Measurements from ENCODE around the gene CTBP1.

- TF ChIP-seq FOXM1 (IDR thresholded peaks at IDR 0.05; ENCODE audit: borderline replicate concordance, low read depth): no peak
- TF ChIP-seq REST (IDR thresholded peaks at IDR 0.05; ENCODE audit: low read depth): no peak
- no peak for TF ChIP-seq MAX (IDR thresholded peaks at IDR 0.05)
- no peak for TF ChIP-seq EP300 (IDR thresholded peaks at IDR 0.05; ENCODE audit: borderline replicate concordance)
- TF ChIP-seq NFIC (IDR thresholded peaks at IDR 0.05): no peak
- no peak for TF ChIP-seq RAD21 (IDR thresholded peaks at IDR 0.05; ENCODE audit: low read depth)
- no peak for TF ChIP-seq TCF12 (IDR thresholded peaks at IDR 0.05; ENCODE audit: low read depth)
- no peak for TF ChIP-seq YY1 (IDR thresholded peaks at IDR 0.05; ENCODE audit: low read depth)
- TF ChIP-seq EGR1 (IDR thresholded peaks at IDR 0.05): no peak
- TF ChIP-seq, protein P1, sequence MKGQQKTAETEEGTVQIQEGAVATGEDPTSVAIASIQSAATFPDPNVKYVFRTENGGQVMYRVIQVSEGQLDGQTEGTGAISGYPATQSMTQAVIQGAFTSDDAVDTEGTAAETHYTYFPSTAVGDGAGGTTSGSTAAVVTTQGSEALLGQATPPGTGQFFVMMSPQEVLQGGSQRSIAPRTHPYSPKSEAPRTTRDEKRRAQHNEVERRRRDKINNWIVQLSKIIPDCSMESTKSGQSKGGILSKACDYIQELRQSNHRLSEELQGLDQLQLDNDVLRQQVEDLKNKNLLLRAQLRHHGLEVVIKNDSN (IDR thresholded peaks at IDR 0.05): no peak
- no peak for TF ChIP-seq CEBPB (IDR thresholded peaks at IDR 0.05)
- no peak for TF ChIP-seq TEAD4 (IDR thresholded peaks at IDR 0.05)
- TF ChIP-seq CREB1 (IDR thresholded peaks at IDR 0.05; ENCODE audit: low read depth): no peak
Measured at GRCh38 chr4:1164040-1164439, 84.9 kb downstream of the CTBP1 start.
